HepG2 (cell line): ENCODE data around the gene TTBK2. TPM values are rescaled to one million over a fixed set of nuclear protein-coding genes. Genes with fewer than 3 reads are reported as not detected.

Experiments used
- ATAC-seq: fragments of 200-7000 bp; cut with Tn5 transposase; 3 replicates; pipeline ENCODE4 v1.9.1; 2020; ENCODE audit warnings: mild to moderate bottlenecking, moderate library complexity
- BruUV-seq: library from RNA; stranded (reverse); fragments of 400-500 nt; replicated peaks from 2 replicates; lab custom pipeline; 2021; lab: Mats Ljungman, UMichigan
- CTCF ChIA-PET: fragments of 300-600 bp; formaldehyde crosslinking; extraction: SDS; loops from one replicate; lab custom pipeline; 2021; ENCODE audit warnings: low total read pairs, inconsistent platforms, low intra/inter-chr PET ratio; lab: Yijun Ruan, JAX
- POLR2A ChIA-PET: fragments of 350-600 bp; sonication (Branson Sonifier 250); formaldehyde crosslinking; loops from one replicate; lab custom pipeline; 2020; ENCODE audit warnings: antibody characterized with exemption, inconsistent platforms; lab: Yijun Ruan, JAX
- DNase-seq: peaks from one replicate; pipeline ENCODE4 v3.0.0-alpha.2; 2015; ENCODE audit warnings: low spot score
- FAIRE-seq: peaks from 3 replicates; lab custom pipeline; 2011; peaks lifted over from hg19 to GRCh38; lab: Jason Lieb, UNC
- H2AFZ ChIP-seq: one replicate; pipeline ENCODE4 v1.6.1; 2011; ENCODE audit warnings: low read length, inconsistent platforms
- H3K27ac ChIP-seq: fragments of 300-600 bp; 3 replicates; pipeline ENCODE4 v1.8.0; 2011; ENCODE audit warnings: mixed run types, mild to moderate bottlenecking, mixed read lengths, low read length, inconsistent platforms; ENCODE audit not compliant: insufficient read depth; ENCODE audit errors: extremely low read length
- H3K27me3 ChIP-seq, 2 experiments: fragments of 200-600 bp in 1 of 2; 2 replicates in 1 of 2; 3 replicates in 1 of 2; pipeline versions ENCODE4 v1.6.0 to v1.8.0; 2011; ENCODE audit warnings: low read length in 2 of 2, mild to moderate bottlenecking in 2 of 2, moderate library complexity in 2 of 2, inconsistent platforms in 1 of 2; ENCODE audit not compliant: insufficient read depth in 2 of 2, control insufficient read depth in 1 of 2
- H3K36me3 ChIP-seq, 2 experiments: fragments of 200-600 bp in 1 of 2; replicated peaks in 1 of 2; 2 replicates in 1 of 2; 3 replicates in 1 of 2; pipeline versions ENCODE4 v1.5.1 to v1.8.0; 2011; ENCODE audit warnings: low read length in 2 of 2, inconsistent platforms in 1 of 2; ENCODE audit not compliant: insufficient read depth in 2 of 2, control insufficient read depth in 1 of 2
- H3K4me1 ChIP-seq: 2 replicates; pipeline ENCODE4 v1.5.1; 2012; ENCODE audit warnings: low read length, inconsistent platforms; ENCODE audit not compliant: insufficient read depth
- H3K4me2 ChIP-seq: 2 replicates; pipeline ENCODE4 v1.6.0; 2011; ENCODE audit warnings: low read depth, low read length, inconsistent platforms
- H3K4me3 ChIP-seq, 3 experiments: fragments of 200-600 bp in 1 of 3; sonication (generic), shearing (Covaris generic) in 1 of 3; replicated peaks in 1 of 3; 2 replicates each; pipeline ENCODE4 v1.5.1; 2011 to 2016; ENCODE audit warnings: low read length in 3 of 3, inconsistent platforms in 2 of 3, low read depth in 2 of 3, mild to moderate bottlenecking in 2 of 3, control low read depth in 1 of 3, mixed read lengths in 1 of 3; ENCODE audit not compliant: insufficient read depth in 1 of 3
- H3K79me2 ChIP-seq: one replicate; pipeline ENCODE4 v1.6.1; 2011; ENCODE audit warnings: low read length, inconsistent platforms; ENCODE audit not compliant: insufficient read depth
- H3K9ac ChIP-seq: 2 replicates; pipeline ENCODE4 v1.6.0; 2011; ENCODE audit warnings: mild to moderate bottlenecking, low read depth, low read length, inconsistent platforms; ENCODE audit not compliant: insufficient read depth
- H3K9me3 ChIP-seq: 2 replicates; pipeline ENCODE4 v1.5.1; 2012; ENCODE audit warnings: mild to moderate bottlenecking, low read length
- H4K20me1 ChIP-seq: 2 replicates; pipeline ENCODE4 v1.6.0; 2011; ENCODE audit warnings: inconsistent platforms, mild to moderate bottlenecking, low read length, moderate library complexity; ENCODE audit not compliant: insufficient read depth
- ATF1 ChIP-seq: IDR thresholded peaks from 2 replicates; pipeline ENCODE4 v1.6.1; 2016; ENCODE audit warnings: mild to moderate bottlenecking, control low read depth
- CERS6 ChIP-seq: sonication (generic); formaldehyde crosslinking; IDR thresholded peaks from 2 replicates; pipeline ENCODE4 v1.5.0; 2020; ENCODE audit warnings: missing genetic modification reagents
- CHD4 ChIP-seq: fragments of 200-600 bp; sonication (generic); IDR thresholded peaks from 2 replicates; pipeline ENCODE4 v1.7.0; 2017; ENCODE audit warnings: mild to moderate bottlenecking, low read length, borderline replicate concordance
- E2F2 ChIP-seq: sonication (generic); formaldehyde crosslinking; IDR thresholded peaks from 2 replicates; pipeline ENCODE4 v1.4.0; 2020; ENCODE audit warnings: missing genetic modification reagents, borderline replicate concordance
- MAF1 ChIP-seq: sonication (generic); formaldehyde crosslinking; IDR thresholded peaks from 2 replicates; pipeline ENCODE4 v1.5.0; 2020; ENCODE audit warnings: missing genetic modification reagents, borderline replicate concordance
- MIXL1 ChIP-seq: IDR thresholded peaks from 2 replicates; pipeline ENCODE4 v1.6.1; 2016
- RAD51 ChIP-seq: fragments of 450-650 bp; IDR thresholded peaks from 2 replicates; pipeline ENCODE4 v1.6.1; 2016; ENCODE audit warnings: borderline replicate concordance
- SALL2 ChIP-seq: sonication (generic); formaldehyde crosslinking; IDR thresholded peaks from 2 replicates; pipeline ENCODE4 v1.8.1; 2023; ENCODE audit warnings: mild to moderate bottlenecking, missing genetic modification reagents, inconsistent platforms
- ZBTB7B ChIP-seq: sonication (generic); formaldehyde crosslinking; IDR thresholded peaks from 2 replicates; pipeline ENCODE4 v1.4.0; 2020; ENCODE audit warnings: missing genetic modification reagents
- ZNF367 ChIP-seq: sonication (generic); formaldehyde crosslinking; IDR thresholded peaks from 2 replicates; pipeline ENCODE4 v1.4.0; 2020; ENCODE audit warnings: missing genetic modification reagents, borderline replicate concordance
- ZNF614 ChIP-seq: IDR thresholded peaks from 2 replicates; pipeline ENCODE4 v1.6.1; 2018; ENCODE audit warnings: missing biosample characterization, missing genetic modification reagents, inconsistent platforms, borderline replicate concordance
- ZNF703 ChIP-seq: sonication (generic); formaldehyde crosslinking; IDR thresholded peaks from 2 replicates; pipeline ENCODE4 v1.5.1; 2020; ENCODE audit warnings: missing genetic modification reagents, mild to moderate bottlenecking, moderate library complexity, borderline replicate concordance
- ZNF878 ChIP-seq: sonication (generic); formaldehyde crosslinking; IDR thresholded peaks from 2 replicates; pipeline ENCODE4 v1.8.1; 2023; ENCODE audit warnings: mild to moderate bottlenecking, missing genetic modification reagents, moderate library complexity
- WGBS: methylation state at CpG from one replicate; pipeline ENCODE4 v1.1.6; 2017; ENCODE audit warnings: low lambda C conversion rate; 5-methylcytosine and 5-hydroxymethylcytosine counted together
- in situ Hi-C: cut with HindIII; loops from 2 replicates; pipeline ENCODE4 v1.10.0; 2017; ENCODE audit warnings: low pct_unique_long_range_greater_than_20kb; ENCODE audit not compliant: extremely low pct_ligation_motif_present
- intact Hi-C: fragments of 100-400 bp; cut with micrococcal nuclease; formaldehyde crosslinking; loops from one replicate; pipeline ENCODE4 v1.10.0; 2022; ENCODE audit not compliant: unreplicated experiment
- polyA plus RNA-seq, 8 experiments: library from polyadenylated mRNA; depleted of rRNA in 3 of 8; stranded (reverse) in 7 of 8; unstranded in 1 of 8; fragments of >200 nt; fragmentation: Illumina TruSeq in 4 of 8; extraction: Trizol in 4 of 8; gene quantifications; 2 replicates each; pipeline versions ENCODE4 v1.2.1 to v1.2.3, GENCODE V29; 2011 to 2016; ENCODE audit warnings: low read depth in 4 of 8, missing spikeins in 1 of 8, mixed read lengths in 1 of 8; ENCODE audit not compliant: insufficient read depth in 1 of 8
- total RNA-seq, 5 experiments: library from RNA; depleted of rRNA; stranded (reverse); fragments of >200 nt; fragmentation: Illumina TruSeq; extraction: Trizol; gene quantifications; 2 replicates each; pipeline ENCODE4 v1.2.3, GENCODE V29; 2016; ENCODE audit warnings: low read depth in 1 of 5
- TF ChIP-seq, protein P1 (sequence below): sonication (generic); formaldehyde crosslinking; IDR thresholded peaks from 2 replicates; pipeline ENCODE4 v1.4.0; 2020; ENCODE audit warnings: missing genetic modification reagents, borderline replicate concordance
- TF ChIP-seq, protein P2 (sequence below): sonication (generic); formaldehyde crosslinking; IDR thresholded peaks from 2 replicates; pipeline ENCODE4 v1.8.1; 2022; ENCODE audit warnings: mild to moderate bottlenecking, missing genetic modification reagents

The TTBK2 gene
- total and polyA plus RNA-seq, 2 of the 13 experiments (the other 11 are each of a cell fraction or from before 2014, with no cell fraction given) = 5.1 to 7.4 TPM

DNA sequence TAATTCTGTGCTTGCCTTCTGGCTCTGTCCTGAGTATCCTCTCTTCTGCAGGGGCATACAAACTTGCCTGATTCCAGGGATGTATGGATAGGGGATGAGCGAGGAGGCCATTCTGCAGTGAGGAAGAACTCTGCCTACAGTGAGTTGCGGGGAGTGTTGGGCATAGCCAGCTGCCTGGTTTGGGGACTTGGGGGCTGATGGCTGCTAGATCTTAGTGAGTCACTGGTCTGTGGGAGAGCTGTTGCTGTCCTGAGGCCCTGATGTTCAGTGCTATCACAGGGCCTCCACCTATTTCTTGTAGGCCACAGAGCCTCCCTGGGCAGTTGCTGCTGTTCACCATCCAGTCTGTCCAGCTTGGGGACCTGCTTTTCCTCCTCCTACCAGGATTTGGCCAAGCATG is 204.0 kb downstream of the TTBK2 start:
- H3K27me3 ChIP-seq = no peaks in the 10 kb centered on the region
- no peak overlapping the region for H3K4me3 ChIP-seq
- ChIA-PET POLR2A (no interaction called here), CTCF (no interaction called here)
- no peaks in the 10 kb centered on the region for H3K79me2 ChIP-seq
- H3K9ac ChIP-seq = no peak overlapping the region
- peaks cover 23% of the 10 kb centered on the region for H3K4me1 ChIP-seq
- 94% methylated on average over 2 of the region's 2 CpGs for WGBS
- in situ Hi-C loops = loop anchor here (25.0 kb wide), 1 partner anchor 496 kb away; the partner anchor contains the start of gene EPB42
- H3K9me3 ChIP-seq = no peaks in the 10 kb centered on the region
- intact Hi-C loops = no loop called here
- no TSS peak for BruUV-seq
- DNase-seq (no peak), FAIRE-seq (no peak), ATAC-seq (no peak)
- no peak overlapping the region for H3K27ac ChIP-seq
- H3K4me2 ChIP-seq = no peak overlapping the region
- H2AFZ ChIP-seq = no peak overlapping the region
- H4K20me1 ChIP-seq = no peaks in the 10 kb centered on the region
- TF ChIP-seq, protein P1, sequence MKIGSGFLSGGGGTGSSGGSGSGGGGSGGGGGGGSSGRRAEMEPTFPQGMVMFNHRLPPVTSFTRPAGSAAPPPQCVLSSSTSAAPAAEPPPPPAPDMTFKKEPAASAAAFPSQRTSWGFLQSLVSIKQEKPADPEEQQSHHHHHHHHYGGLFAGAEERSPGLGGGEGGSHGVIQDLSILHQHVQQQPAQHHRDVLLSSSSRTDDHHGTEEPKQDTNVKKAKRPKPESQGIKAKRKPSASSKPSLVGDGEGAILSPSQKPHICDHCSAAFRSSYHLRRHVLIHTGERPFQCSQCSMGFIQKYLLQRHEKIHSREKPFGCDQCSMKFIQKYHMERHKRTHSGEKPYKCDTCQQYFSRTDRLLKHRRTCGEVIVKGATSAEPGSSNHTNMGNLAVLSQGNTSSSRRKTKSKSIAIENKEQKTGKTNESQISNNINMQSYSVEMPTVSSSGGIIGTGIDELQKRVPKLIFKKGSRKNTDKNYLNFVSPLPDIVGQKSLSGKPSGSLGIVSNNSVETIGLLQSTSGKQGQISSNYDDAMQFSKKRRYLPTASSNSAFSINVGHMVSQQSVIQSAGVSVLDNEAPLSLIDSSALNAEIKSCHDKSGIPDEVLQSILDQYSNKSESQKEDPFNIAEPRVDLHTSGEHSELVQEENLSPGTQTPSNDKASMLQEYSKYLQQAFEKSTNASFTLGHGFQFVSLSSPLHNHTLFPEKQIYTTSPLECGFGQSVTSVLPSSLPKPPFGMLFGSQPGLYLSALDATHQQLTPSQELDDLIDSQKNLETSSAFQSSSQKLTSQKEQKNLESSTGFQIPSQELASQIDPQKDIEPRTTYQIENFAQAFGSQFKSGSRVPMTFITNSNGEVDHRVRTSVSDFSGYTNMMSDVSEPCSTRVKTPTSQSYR (CRISPR knock-in tag) = no peak
- TF ChIP-seq SALL2 (CRISPR knock-in tag) (no peak), CHD4 (no peak), CERS6 (CRISPR knock-in tag) (no peak), ZNF614 (CRISPR knock-in tag) (no peak), MAF1 (CRISPR knock-in tag) (no peak), RAD51 (no peak), ZNF703 (no peak), MIXL1 (no peak), ZNF367 (no peak), E2F2 (CRISPR knock-in tag) (no peak), ATF1 (CRISPR knock-in tag) (no peak), ZNF878 (CRISPR knock-in tag) (no peak), ZBTB7B (CRISPR knock-in tag) (no peak)
- TF ChIP-seq, protein P2, sequence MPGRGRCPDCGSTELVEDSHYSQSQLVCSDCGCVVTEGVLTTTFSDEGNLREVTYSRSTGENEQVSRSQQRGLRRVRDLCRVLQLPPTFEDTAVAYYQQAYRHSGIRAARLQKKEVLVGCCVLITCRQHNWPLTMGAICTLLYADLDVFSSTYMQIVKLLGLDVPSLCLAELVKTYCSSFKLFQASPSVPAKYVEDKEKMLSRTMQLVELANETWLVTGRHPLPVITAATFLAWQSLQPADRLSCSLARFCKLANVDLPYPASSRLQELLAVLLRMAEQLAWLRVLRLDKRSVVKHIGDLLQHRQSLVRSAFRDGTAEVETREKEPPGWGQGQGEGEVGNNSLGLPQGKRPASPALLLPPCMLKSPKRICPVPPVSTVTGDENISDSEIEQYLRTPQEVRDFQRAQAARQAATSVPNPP (CRISPR knock-in tag) = no peak
- H3K36me3 ChIP-seq = peaks cover 1 to 17% of the 10 kb centered on the region in 2 experiments; a peak in 3 of 5 replicates
